ENCODE results near the gene NBEA. TPM values are rescaled to one million over a fixed set of nuclear protein-coding genes. Genes with fewer than 3 reads are reported as not detected.

NBEA gene
- total RNA-seq, 1 experiment from 2014 or later = 0.54 TPM

- Histone ChIP-seq H3K27me3 (replicated peaks; ENCODE audit: control insufficient read depth, insufficient read depth, low read length) (no peaks in the 10 kb centered on the region), H3K9me3 (no peaks in the 10 kb centered on the region), H3K4me3 (ENCODE audit: low read depth, low read length) (no peak overlapping the region), H3K36me3 (ENCODE audit: control insufficient read depth, insufficient read depth, low read length) (no peaks in the 10 kb centered on the region), H3K4me1 (no peaks in the 10 kb centered on the region)
- no peaks in the 10 kb centered on the region for H3K4me1 Mint-ChIP-seq (ENCODE audit: low read depth, unreplicated experiment)
- intact Hi-C loops (cut with micrococcal nuclease; ENCODE audit: unreplicated experiment) = no loop called here
- POLR2A ChIA-PET = no interaction called here
- DNase-seq = no peak
- no peaks in the 10 kb centered on the region for H3K36me3 Mint-ChIP-seq (ENCODE audit: insufficient read depth, unreplicated experiment)
- CTCF ChIA-PET = no interaction called here
- no peak for TF ChIP-seq CTCF (IDR thresholded peaks at IDR 0.05; ENCODE audit: insufficient read depth in 1 of 2, low read depth in 1 of 2, low read length in 1 of 2, severe bottlenecking in 1 of 2, unreplicated experiment in 1 of 2)
- H3K9me3 Mint-ChIP-seq (ENCODE audit: unreplicated experiment) = no peaks in the 10 kb centered on the region
- H3K4me3 Mint-ChIP-seq (ENCODE audit: unreplicated experiment) = no peak overlapping the region
- H3K27ac Mint-ChIP-seq (ENCODE audit: unreplicated experiment) = no peak overlapping the region
- peaks cover 6% of the 10 kb centered on the region for H3K27me3 Mint-ChIP-seq (ENCODE audit: insufficient read depth, unreplicated experiment)
- BruUV-seq (replicated peaks) = no TSS peak
These were observed 658.1 kb downstream of the NBEA start for GRCh38 chr13:35600137-35600536.

GRCh38 chr13:35603593-35604285 is 661.7 kb downstream of the NBEA start:
- H3K4me3 ChIP-seq (ENCODE audit: low read depth, low read length) = no peak overlapping the region
- no peaks in the 10 kb centered on the region for H3K36me3 Mint-ChIP-seq (ENCODE audit: insufficient read depth, unreplicated experiment)
- peaks cover 9% of the 10 kb centered on the region for H3K27me3 Mint-ChIP-seq (ENCODE audit: insufficient read depth, unreplicated experiment)
- intact Hi-C loops (cut with micrococcal nuclease; ENCODE audit: unreplicated experiment) = no loop called here
- BruUV-seq (replicated peaks) = no TSS peak
- no peaks in the 10 kb centered on the region for H3K4me1 Mint-ChIP-seq (ENCODE audit: low read depth, unreplicated experiment)
- no peaks in the 10 kb centered on the region for H3K36me3 ChIP-seq (ENCODE audit: control insufficient read depth, insufficient read depth, low read length)
- no peak for TF ChIP-seq CTCF (IDR thresholded peaks at IDR 0.05; ENCODE audit: insufficient read depth in 1 of 2, low read depth in 1 of 2, low read length in 1 of 2, severe bottlenecking in 1 of 2, unreplicated experiment in 1 of 2)
- H3K27me3 ChIP-seq (replicated peaks; ENCODE audit: control insufficient read depth, insufficient read depth, low read length) = no peaks in the 10 kb centered on the region
- CTCF ChIA-PET = no interaction called here
- H3K27ac Mint-ChIP-seq (ENCODE audit: unreplicated experiment) = no peak overlapping the region
- H3K9me3 Mint-ChIP-seq (ENCODE audit: unreplicated experiment) = no peaks in the 10 kb centered on the region
- no peaks in the 10 kb centered on the region for H3K4me1 ChIP-seq
- no peak overlapping the region for H3K4me3 Mint-ChIP-seq (ENCODE audit: unreplicated experiment)
- H3K9me3 ChIP-seq = no peaks in the 10 kb centered on the region
- POLR2A ChIA-PET = no interaction called here
- DNase-seq = no peak

GRCh38 chr13:35614666-35615065 is 672.6 kb downstream of the NBEA start:
- Histone ChIP-seq H3K27me3 (replicated peaks; ENCODE audit: control insufficient read depth, insufficient read depth, low read length) (no peaks in the 10 kb centered on the region), H3K36me3 (ENCODE audit: control insufficient read depth, insufficient read depth, low read length) (no peaks in the 10 kb centered on the region), H3K9me3 (no peaks in the 10 kb centered on the region), H3K4me3 (ENCODE audit: low read depth, low read length) (no peak overlapping the region), H3K4me1 (no peaks in the 10 kb centered on the region)
- ChIA-PET CTCF (no interaction called here), POLR2A (no interaction called here)
- H3K9me3 Mint-ChIP-seq (ENCODE audit: unreplicated experiment) = no peaks in the 10 kb centered on the region
- BruUV-seq (replicated peaks) = no TSS peak
- no peaks in the 10 kb centered on the region for H3K27me3 Mint-ChIP-seq (ENCODE audit: insufficient read depth, unreplicated experiment)
- DNase-seq = no peak
- no peak overlapping the region for H3K27ac Mint-ChIP-seq (ENCODE audit: unreplicated experiment)
- TF ChIP-seq CTCF (IDR thresholded peaks at IDR 0.05; ENCODE audit: insufficient read depth in 1 of 2, low read depth in 1 of 2, low read length in 1 of 2, severe bottlenecking in 1 of 2, unreplicated experiment in 1 of 2) = no peak
- H3K4me3 Mint-ChIP-seq (ENCODE audit: unreplicated experiment) = no peak overlapping the region
- no peaks in the 10 kb centered on the region for H3K4me1 Mint-ChIP-seq (ENCODE audit: low read depth, unreplicated experiment)
- intact Hi-C loops (cut with micrococcal nuclease; ENCODE audit: unreplicated experiment) = no loop called here
- no peaks in the 10 kb centered on the region for H3K36me3 Mint-ChIP-seq (ENCODE audit: insufficient read depth, unreplicated experiment)
